T-cell (primary cell): ENCODE data around the gene DOCK6. TPM values are rescaled to one million over a fixed set of nuclear protein-coding genes. Genes with fewer than 3 reads are reported as not detected.
"Not testable (repeated sequence)": the region's sequence is repeated elsewhere in the genome, so short reads cannot be mapped to it uniquely, and the experiment has no call there.

ENCODE experiments used
- ATAC-seq, 4 experiments: fragments of 200-7000 bp in 3 of 4; fragments of 150-1000 bp in 1 of 4; cut with Tn5 transposase; replicated peaks in 1 of 4; 1 replicate in 3 of 4; 2 replicates in 1 of 4; pipeline ENCODE4 v1.10.0; 2021; ENCODE audit warnings: moderate library complexity in 3 of 4, mild to moderate bottlenecking in 2 of 4, moderate number of reproducible peaks in 1 of 4
- CTCF ChIA-PET, 2 donors: fragments of 300-600 bp; sonication (Branson Sonifier 250); formaldehyde crosslinking; loops; one replicate each; lab custom pipeline; 2022; ENCODE audit warnings: antibody characterized with exemption in 2 of 2; lab: Charles Lee
- POLR2A ChIA-PET, 2 donors: fragments of 300-600 bp; sonication (Branson Sonifier 250); formaldehyde crosslinking; loops; one replicate each; lab custom pipeline; 2022; ENCODE audit warnings: antibody characterized with exemption in 2 of 2; lab: Charles Lee
- DNase-seq, 35 experiments: peaks; one replicate each; pipeline versions ENCODE4 v3.0.0 to v3.0.0-alpha.2; 2013 to 2023
- H3K27ac ChIP-seq: one replicate; pipeline ENCODE4 v1.5.1; 2013; ENCODE audit warnings: low read length
- H3K27me3 ChIP-seq, 2 experiments: replicated peaks in 1 of 2; 1 replicate in 1 of 2; 2 replicates in 1 of 2; pipeline versions ENCODE4 v1.6.1 to v1.7.0; 2013; ENCODE audit warnings: low read length in 1 of 2, mixed read lengths in 1 of 2; ENCODE audit not compliant: control insufficient read depth in 2 of 2, insufficient read depth in 2 of 2; ENCODE audit errors: extremely low read depth in 1 of 2
- H3K36me3 ChIP-seq, 2 donors: 1 replicate in 1 of 2; 2 replicates in 1 of 2; pipeline versions ENCODE4 v1.6.1 to v1.7.0; 2013; ENCODE audit warnings: low read length in 1 of 2; ENCODE audit not compliant: control insufficient read depth in 2 of 2, insufficient read depth in 1 of 2; ENCODE audit errors: extremely low read depth in 1 of 2
- H3K4me1 ChIP-seq, 2 experiments: 1 replicate in 1 of 2; 2 replicates in 1 of 2; pipeline versions ENCODE4 v1.6.1 to v1.7.0; 2013; ENCODE audit warnings: low read length in 2 of 2, mixed read lengths in 1 of 2; ENCODE audit not compliant: insufficient read depth in 2 of 2, control insufficient read depth in 1 of 2; ENCODE audit errors: extremely low read depth in 1 of 2
- H3K4me3 ChIP-seq, 2 donors: 1 replicate in 1 of 2; 2 replicates in 1 of 2; pipeline versions ENCODE4 v1.5.1 to v1.7.0; 2013; ENCODE audit warnings: mild to moderate bottlenecking in 2 of 2, low read length in 1 of 2, moderate library complexity in 1 of 2; ENCODE audit not compliant: control insufficient read depth in 1 of 2; ENCODE audit errors: extremely low read depth in 1 of 2
- H3K9me3 ChIP-seq: 2 replicates; pipeline ENCODE4 v1.7.0; 2013
- H3K27ac Mint-ChIP-seq, 2 donors: one replicate each; pipeline ENCODE4 v1.8.0; 2020 to 2021; ENCODE audit warnings: mild to moderate bottlenecking in 2 of 2, mixed read lengths in 2 of 2
- H3K27me3 Mint-ChIP-seq, 2 donors: one replicate each; pipeline ENCODE4 v1.8.0; 2021 to 2022; ENCODE audit warnings: mixed read lengths in 2 of 2
- H3K36me3 Mint-ChIP-seq: one replicate; pipeline ENCODE4 v1.8.0; 2021; ENCODE audit warnings: mixed read lengths
- H3K4me1 Mint-ChIP-seq, 3 donors: one replicate each; pipeline ENCODE4 v1.8.0; 2020 to 2022; ENCODE audit warnings: mixed read lengths in 3 of 3, mild to moderate bottlenecking in 1 of 3
- H3K4me3 Mint-ChIP-seq, 3 donors: one replicate each; pipeline ENCODE4 v1.8.0; 2020 to 2022; ENCODE audit warnings: mild to moderate bottlenecking in 3 of 3, mixed read lengths in 3 of 3, moderate library complexity in 3 of 3
- H3K9me3 Mint-ChIP-seq, 3 donors: one replicate each; pipeline ENCODE4 v1.8.0; 2020 to 2022; ENCODE audit warnings: mixed read lengths in 3 of 3
- WGBS: methylation state at CpG from one replicate; pipeline ENCODE4 v1.1.5; 2013; ENCODE audit warnings: missing lambda C conversion rate; ENCODE audit not compliant: insufficient coverage; 5-methylcytosine and 5-hydroxymethylcytosine counted together
- total RNA-seq, 35 experiments: library from RNA in 6 of 35; stranded (reverse) in 6 of 35; fragments of 120-200 nt in 1 of 35; gene quantifications; one replicate each; pipeline versions ENCODE4 v1.2.1 to v1.2.4 and lab custom pipeline; 2013 to 2026

DOCK6 gene
- total RNA-seq, 5 donors from 2014 or later (not counting 1 experiment from before 2014, with no cell fraction given) = 0.78 to 1.8 (median 1.0) TPM

GRCh38 chr19:11182994-11183393 is 79.3 kb downstream of the DOCK6 start:
- H3K27me3 ChIP-seq = peaks cover 0 to 5% of the 10 kb centered on the region in 2 experiments
- ATAC-seq = no peak

GRCh38 chr19:11181488-11181887 is 80.8 kb downstream of the DOCK6 start:
- no peak for ATAC-seq
- no peaks in the 10 kb centered on the region for H3K9me3 ChIP-seq
- H3K36me3 ChIP-seq = no peaks in the 10 kb centered on the region
- H3K27ac Mint-ChIP-seq = no peak overlapping the region
- H3K4me1 Mint-ChIP-seq = peaks cover 0 to 10% (median 5%) of the 10 kb centered on the region in 3 donors
- H3K4me3 ChIP-seq = no peak overlapping the region
- H3K4me1 ChIP-seq = peaks cover 0 to 6% of the 10 kb centered on the region in 2 experiments
- peaks cover 0 to 4% (median 0%) of the 10 kb centered on the region in 3 donors for H3K9me3 Mint-ChIP-seq
- no peaks in the 10 kb centered on the region for H3K36me3 Mint-ChIP-seq
- ChIA-PET CTCF (no interaction called here), POLR2A (no interaction called here)
- no peak overlapping the region for H3K27ac ChIP-seq
- H3K4me3 Mint-ChIP-seq = no peak overlapping the region
- peaks cover 0 to 9% of the 10 kb centered on the region in 2 experiments for H3K27me3 ChIP-seq
- peaks cover 0 to 4% of the 10 kb centered on the region in 2 donors for H3K27me3 Mint-ChIP-seq
- DNase-seq = no peak
- 100% methylated on average over 2 of the region's 4 CpGs for WGBS

More at GRCh38 chr19:11182994-11183393, 79.3 kb downstream of the DOCK6 start:
- no peaks in the 10 kb centered on the region for H3K36me3 Mint-ChIP-seq
- no peak for DNase-seq
- ChIA-PET CTCF (interaction anchor here (0.5 to 0.6 kb wide), 2 partner anchors 56 to 241 kb away, joined by 3 to 5 read pairs; no protein-coding TSS in a partner anchor), POLR2A (no interaction called here)
- H3K4me3 Mint-ChIP-seq = no peak overlapping the region
- peaks cover 0 to 1% of the 10 kb centered on the region in 2 donors for H3K27me3 Mint-ChIP-seq
- H3K27ac ChIP-seq = no peak overlapping the region
- no peak overlapping the region for H3K27ac Mint-ChIP-seq
- H3K4me3 ChIP-seq = no peak overlapping the region
- no peaks in the 10 kb centered on the region for H3K9me3 ChIP-seq
- no peaks in the 10 kb centered on the region for H3K36me3 ChIP-seq
- peaks cover 0 to 10% (median 5%) of the 10 kb centered on the region in 3 donors for H3K4me1 Mint-ChIP-seq
- peaks cover 0 to 4% (median 0%) of the 10 kb centered on the region in 3 donors for H3K9me3 Mint-ChIP-seq
- WGBS = no CpG with 5 or more reads among the region's 1 CpG
- peaks cover 0 to 6% of the 10 kb centered on the region in 2 experiments for H3K4me1 ChIP-seq

GRCh38 chr19:11180975-11181374 is 81.3 kb downstream of the DOCK6 start:
- H3K4me1 Mint-ChIP-seq = peaks cover 0 to 10% (median 5%) of the 10 kb centered on the region in 3 donors
- ATAC-seq, H3K27me3 Mint-ChIP-seq, H3K9me3 Mint-ChIP-seq, H3K36me3 ChIP-seq, H3K9me3 ChIP-seq, DNase-seq, H3K4me1 ChIP-seq, H3K27me3 ChIP-seq, H3K27ac Mint-ChIP-seq, POLR2A ChIA-PET, H3K27ac ChIP-seq, CTCF ChIA-PET, H3K36me3 Mint-ChIP-seq, H3K4me3 ChIP-seq, H3K4me3 Mint-ChIP-seq: not testable (repeated sequence)
- WGBS = 93% methylated on average over 3 of the region's 8 CpGs

- peaks cover 0 to 4% of the 10 kb centered on the region in 2 donors for H3K27me3 Mint-ChIP-seq
- Histone ChIP-seq H3K9me3 (no peaks in the 10 kb centered on the region), H3K27me3 (peaks cover 0 to 9% of the 10 kb centered on the region in 2 experiments), H3K27ac (no peak overlapping the region), H3K36me3 (no peaks in the 10 kb centered on the region), H3K4me1 (peaks cover 0 to 6% of the 10 kb centered on the region in 2 experiments), H3K4me3 (no peak overlapping the region)
- no peak for ATAC-seq
- no peaks in the 10 kb centered on the region for H3K36me3 Mint-ChIP-seq
- peaks cover 0 to 10% (median 5%) of the 10 kb centered on the region in 3 donors for H3K4me1 Mint-ChIP-seq
- ChIA-PET CTCF (no interaction called here), POLR2A (no interaction called here)
- no peak for DNase-seq
- H3K27ac Mint-ChIP-seq = no peak overlapping the region
- H3K4me3 Mint-ChIP-seq = no peak overlapping the region
- WGBS = 92% methylated on average over 7 of the region's 8 CpGs
- H3K9me3 Mint-ChIP-seq = peaks cover 0 to 4% (median 0%) of the 10 kb centered on the region in 3 donors
These were observed 82.0 kb downstream of the DOCK6 start for GRCh38 chr19:11180346-11180745.

GRCh38 chr19:11179716-11180297 is 82.5 kb downstream of the DOCK6 start:
- DNase-seq (no peak), ATAC-seq (peak in 2 of 4 experiments; percentile 31 to 53)
- Histone ChIP-seq H3K36me3 (no peaks in the 10 kb centered on the region), H3K27me3 (peaks cover 0 to 9% of the 10 kb centered on the region in 2 experiments), H3K4me3 (no peak overlapping the region), H3K4me1 (peaks cover 0 to 6% of the 10 kb centered on the region in 2 experiments), H3K27ac (no peak overlapping the region), H3K9me3 (no peaks in the 10 kb centered on the region)
- H3K4me1 Mint-ChIP-seq = peaks cover 0 to 10% (median 5%) of the 10 kb centered on the region in 3 donors
- no peak overlapping the region for H3K27ac Mint-ChIP-seq
- no peaks in the 10 kb centered on the region for H3K36me3 Mint-ChIP-seq
- ChIA-PET POLR2A (no interaction called here), CTCF (interaction anchor here in 1 of 2 donors (0.6 kb wide), 1 partner anchor 26 kb away, joined by 3 read pairs; no protein-coding TSS in a partner anchor)
- H3K4me3 Mint-ChIP-seq = no peak overlapping the region
- 66% methylated on average over 9 of the region's 11 CpGs for WGBS
- H3K27me3 Mint-ChIP-seq = peaks cover 0 to 4% of the 10 kb centered on the region in 2 donors
- peaks cover 0 to 4% (median 0%) of the 10 kb centered on the region in 3 donors for H3K9me3 Mint-ChIP-seq

- DNase-seq, H3K9me3 Mint-ChIP-seq, H3K4me3 ChIP-seq, H3K9me3 ChIP-seq, POLR2A ChIA-PET, H3K27me3 ChIP-seq, H3K4me1 ChIP-seq, CTCF ChIA-PET, H3K27me3 Mint-ChIP-seq, H3K36me3 ChIP-seq, H3K27ac Mint-ChIP-seq, H3K27ac ChIP-seq, H3K36me3 Mint-ChIP-seq, H3K4me3 Mint-ChIP-seq, ATAC-seq: not testable (repeated sequence)
- peaks cover 0 to 10% (median 5%) of the 10 kb centered on the region in 3 donors for H3K4me1 Mint-ChIP-seq
- WGBS = 91% methylated on average over 7 of the region's 9 CpGs
These were observed 83.2 kb downstream of the DOCK6 start for GRCh38 chr19:11179145-11179465.
